ENCODE measurements around the gene ATL3.

- TF ChIP-seq CTCF (conservative IDR thresholded peaks at IDR 0.05; ENCODE audit: low read length), result no peak
- no peak for TF ChIP-seq EZH2phosphoT487 (IDR thresholded peaks at IDR 0.05; ENCODE audit: borderline replicate concordance)
These were observed 59.0 kb downstream of the ATL3 start for GRCh38 chr11:63612181-63612580.
